Esophagus muscularis mucosa (tissue), 4 donors: ENCODE measurements around the gene ZRANB3. TPM values are rescaled to one million over a fixed set of nuclear protein-coding genes. Genes with fewer than 3 reads are reported as not detected.

Experiments
- DNase-seq: peaks from one replicate; pipeline ENCODE4 v3.0.0-alpha.2; 2017; ENCODE audit errors: extremely low spot score
- H3K27ac ChIP-seq, 4 donors: fragments of 200-600 bp; sonication (generic); replicated peaks in 1 of 4; 1 replicate in 3 of 4; 2 replicates in 1 of 4; pipeline ENCODE4 v1.5.1; 2016 to 2019; ENCODE audit warnings: mild to moderate bottlenecking in 1 of 4
- H3K27me3 ChIP-seq, 4 donors: fragments of 200-600 bp; sonication (generic); one replicate each; pipeline versions ENCODE4 v1.5.1 to v1.6.0; 2016 to 2019
- H3K36me3 ChIP-seq, 4 donors: fragments of 200-600 bp; sonication (generic); one replicate each; pipeline ENCODE4 v1.5.1; 2016 to 2019
- H3K4me1 ChIP-seq, 4 donors: fragments of 200-600 bp; sonication (generic); one replicate each; pipeline ENCODE4 v1.5.1; 2016 to 2019
- H3K4me3 ChIP-seq, 4 donors: fragments of 200-600 bp; sonication (generic); 1 replicate in 2 of 4; 2 replicates in 2 of 4; pipeline ENCODE4 v1.5.1; 2016 to 2019; ENCODE audit warnings: mild to moderate bottlenecking in 4 of 4, moderate library complexity in 1 of 4
- H3K9me3 ChIP-seq, 4 donors: fragments of 200-600 bp; sonication (generic); 1 replicate in 3 of 4; 2 replicates in 1 of 4; pipeline ENCODE4 v1.5.1; 2016 to 2019
- CTCF ChIP-seq, 3 experiments: fragments of 200-600 bp in 2 of 3; fragments of 450-650 bp in 1 of 3; sonication (generic) in 2 of 3; IDR thresholded peaks; one replicate each; pipeline ENCODE4 v1.5.1; 2017 to 2019; ENCODE audit warnings: antibody characterized with exemption in 3 of 3, mild to moderate bottlenecking in 2 of 3, moderate library complexity in 1 of 3
- EP300 ChIP-seq: sonication (generic); formaldehyde crosslinking; IDR thresholded peaks from one replicate; pipeline ENCODE4 v1.6.1; 2017; ENCODE audit warnings: antibody characterized with exemption
- POLR2A ChIP-seq: fragments of 450-650 bp; IDR thresholded peaks from one replicate; pipeline ENCODE4 v1.6.1; 2017; ENCODE audit warnings: antibody characterized with exemption, moderate library complexity, mild to moderate bottlenecking, low read depth
- POLR2AphosphoS5 ChIP-seq, 2 donors: sonication (generic); formaldehyde crosslinking; IDR thresholded peaks; one replicate each; pipeline ENCODE4 v1.6.1; 2017; ENCODE audit warnings: antibody characterized with exemption in 2 of 2
- WGBS: methylation state at CpG from one replicate; pipeline ENCODE4 v1.1.5; 2018; 5-methylcytosine and 5-hydroxymethylcytosine counted together
- intact Hi-C: fragments of 100-400 bp; cut with DNase I; formaldehyde crosslinking; loops from one replicate; pipeline ENCODE4 v1.15.1; 2023
- total RNA-seq, 4 donors: library from RNA; depleted of rRNA; stranded (reverse); fragments of >200 nt; gene quantifications; one replicate each; pipeline versions ENCODE4 v1.1.0 to v1.2.1, GENCODE V29; 2016

The ZRANB3 gene
- total RNA-seq, 4 donors from 2014 or later, result 1.8 to 4.6 (median 2.9) TPM

- 96% methylated on average over 4 of the region's 4 CpGs for WGBS
- no peaks in the 10 kb centered on the region for H3K27me3 ChIP-seq
- peaks cover 0 to 5% (median 2%) of the 10 kb centered on the region in 4 donors for H3K36me3 ChIP-seq
- DNase-seq, result no peak
- no peak overlapping the region for H3K27ac ChIP-seq
- H3K4me3 ChIP-seq, result no peak overlapping the region
- TF ChIP-seq EP300, result no peak
- TF ChIP-seq POLR2A, result no peak
- no peak for TF ChIP-seq POLR2AphosphoS5 (IDR thresholded peaks at IDR 0.05)
- no peak for TF ChIP-seq CTCF (IDR thresholded peaks at IDR 0.05)
- H3K4me1 ChIP-seq, result peaks cover 0 to 6% (median 2%) of the 10 kb centered on the region in 4 donors
- H3K9me3 ChIP-seq, result no peaks in the 10 kb centered on the region
- intact Hi-C loops, result no loop called here
Observed at GRCh38 chr2:135561925-135562324, 30.9 kb upstream of the ZRANB3 start.

- no peaks in the 10 kb centered on the region for H3K9me3 ChIP-seq
- H3K4me3 ChIP-seq, result no peak overlapping the region
- 100% methylated on average over 1 of the region's 1 CpG for WGBS
- no peaks in the 10 kb centered on the region for H3K27me3 ChIP-seq
- intact Hi-C loops, result no loop called here
- DNase-seq, result no peak
- no peaks in the 10 kb centered on the region for H3K36me3 ChIP-seq
- TF ChIP-seq CTCF (IDR thresholded peaks at IDR 0.05), result no peak
- no peak for TF ChIP-seq EP300
- no peak for TF ChIP-seq POLR2AphosphoS5 (IDR thresholded peaks at IDR 0.05)
- no peak for TF ChIP-seq POLR2A
- peaks cover 0 to 6% (median 2%) of the 10 kb centered on the region in 4 donors for H3K4me1 ChIP-seq
- H3K27ac ChIP-seq, result no peak overlapping the region
Observed at GRCh38 chr2:135557530-135557929, 26.5 kb upstream of the ZRANB3 start.

GRCh38 chr2:135555311-135555710 is 24.3 kb upstream of the ZRANB3 start:
- no peak for DNase-seq
- Histone ChIP-seq H3K27me3 (no peaks in the 10 kb centered on the region), H3K36me3 (no peaks in the 10 kb centered on the region), H3K9me3 (no peaks in the 10 kb centered on the region), H3K4me3 (no peak overlapping the region), H3K4me1 (peaks cover 0 to 6% (median 2%) of the 10 kb centered on the region in 4 donors), H3K27ac (no peak overlapping the region)
- intact Hi-C loops, result no loop called here
- TF ChIP-seq POLR2A (no peak), CTCF (IDR thresholded peaks at IDR 0.05) (no peak), EP300 (no peak), POLR2AphosphoS5 (IDR thresholded peaks at IDR 0.05) (no peak)
- WGBS, result 81% methylated on average over 4 of the region's 4 CpGs

- WGBS, result 81% methylated on average over 4 of the region's 4 CpGs
- intact Hi-C loops, result no loop called here
Observed at GRCh38 chr2:135552887-135553286, 21.9 kb upstream of the ZRANB3 start.

More at GRCh38 chr2:135552887-135553286, 21.9 kb upstream of the ZRANB3 start:
- DNase-seq, result no peak
- Histone ChIP-seq H3K27ac (no peak overlapping the region), H3K36me3 (no peaks in the 10 kb centered on the region), H3K4me1 (peaks cover 0 to 6% (median 2%) of the 10 kb centered on the region in 4 donors), H3K27me3 (no peaks in the 10 kb centered on the region), H3K9me3 (no peaks in the 10 kb centered on the region), H3K4me3 (no peak overlapping the region)
- TF ChIP-seq CTCF (IDR thresholded peaks at IDR 0.05), result no peak
- no peak for TF ChIP-seq POLR2A
- no peak for TF ChIP-seq EP300
- TF ChIP-seq POLR2AphosphoS5 (IDR thresholded peaks at IDR 0.05), result no peak
